Measurements from ENCODE around the gene MARCO.

GRCh38 chr2:118936936-118937335, 5.1 kb upstream of the MARCO start:
- TF ChIP-seq, protein P1, sequence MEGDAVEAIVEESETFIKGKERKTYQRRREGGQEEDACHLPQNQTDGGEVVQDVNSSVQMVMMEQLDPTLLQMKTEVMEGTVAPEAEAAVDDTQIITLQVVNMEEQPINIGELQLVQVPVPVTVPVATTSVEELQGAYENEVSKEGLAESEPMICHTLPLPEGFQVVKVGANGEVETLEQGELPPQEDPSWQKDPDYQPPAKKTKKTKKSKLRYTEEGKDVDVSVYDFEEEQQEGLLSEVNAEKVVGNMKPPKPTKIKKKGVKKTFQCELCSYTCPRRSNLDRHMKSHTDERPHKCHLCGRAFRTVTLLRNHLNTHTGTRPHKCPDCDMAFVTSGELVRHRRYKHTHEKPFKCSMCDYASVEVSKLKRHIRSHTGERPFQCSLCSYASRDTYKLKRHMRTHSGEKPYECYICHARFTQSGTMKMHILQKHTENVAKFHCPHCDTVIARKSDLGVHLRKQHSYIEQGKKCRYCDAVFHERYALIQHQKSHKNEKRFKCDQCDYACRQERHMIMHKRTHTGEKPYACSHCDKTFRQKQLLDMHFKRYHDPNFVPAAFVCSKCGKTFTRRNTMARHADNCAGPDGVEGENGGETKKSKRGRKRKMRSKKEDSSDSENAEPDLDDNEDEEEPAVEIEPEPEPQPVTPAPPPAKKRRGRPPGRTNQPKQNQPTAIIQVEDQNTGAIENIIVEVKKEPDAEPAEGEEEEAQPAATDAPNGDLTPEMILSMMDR (conservative IDR thresholded peaks at IDR 0.05; ENCODE audit: low read depth, low read length), result no peak
- TF ChIP-seq EZH2 (IDR thresholded peaks at IDR 0.05; ENCODE audit: low read length, unreplicated experiment), result no peak

All from PC-3 (cell line).